ENCODE measurements around the gene CREBBP.

Gene CREBBP

DNA sequence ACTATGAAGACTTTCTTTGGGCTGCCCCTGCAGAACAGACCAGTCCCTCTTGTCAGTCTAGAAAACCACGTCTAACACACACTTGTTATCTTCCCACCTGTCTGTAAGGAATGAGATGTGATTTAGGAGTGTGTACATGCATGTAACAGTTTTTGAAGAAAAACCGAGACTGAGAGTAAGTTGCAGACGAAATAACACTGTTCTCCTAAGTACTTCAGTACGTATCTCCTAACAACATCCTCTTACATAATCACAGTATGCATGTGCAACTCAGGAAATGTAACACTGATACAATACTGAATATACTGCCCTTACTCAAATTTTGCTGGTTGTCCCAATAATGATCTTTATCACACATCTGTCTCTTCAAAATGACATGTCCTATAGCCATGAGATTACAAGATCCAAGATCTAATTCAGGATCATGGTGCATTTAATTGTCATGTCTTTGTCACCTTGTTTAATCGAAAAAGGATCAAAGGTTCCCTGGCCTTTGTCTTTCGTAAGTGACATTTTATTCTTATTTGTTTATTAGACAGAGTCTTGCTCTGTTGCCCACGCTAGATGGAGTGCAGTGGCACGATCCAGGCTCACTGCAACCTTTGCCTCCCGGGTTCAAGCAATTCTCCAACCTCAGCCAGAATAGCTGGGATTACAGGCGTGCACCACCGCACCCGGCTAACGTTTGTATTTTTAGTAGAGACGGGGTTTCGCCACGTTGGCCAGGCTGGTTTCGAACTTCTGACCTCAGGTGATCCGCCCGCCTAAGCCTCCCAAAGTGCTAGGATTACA is 25.6 kb downstream of the CREBBP start:
- no peak for ATAC-seq

DNA sequence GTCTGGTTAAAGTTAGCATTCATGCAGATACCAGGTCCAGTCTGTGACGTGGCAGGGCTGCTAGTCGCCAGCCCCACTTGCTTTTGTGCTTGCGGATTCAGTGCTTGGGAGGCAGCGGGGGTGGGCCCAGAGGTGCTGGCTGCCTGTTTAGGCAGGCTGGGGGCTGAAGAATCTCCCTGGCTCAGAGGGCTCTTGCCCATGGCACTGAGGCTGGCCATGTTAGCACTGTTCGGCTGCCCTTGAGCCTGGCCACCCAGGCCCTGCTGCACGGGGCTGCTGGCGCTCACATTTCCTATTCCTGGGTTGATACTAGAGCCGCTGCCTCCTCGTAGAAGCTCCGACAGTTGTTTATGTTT is 30.0 kb downstream of the CREBBP start:
- no peak for ATAC-seq

DNA sequence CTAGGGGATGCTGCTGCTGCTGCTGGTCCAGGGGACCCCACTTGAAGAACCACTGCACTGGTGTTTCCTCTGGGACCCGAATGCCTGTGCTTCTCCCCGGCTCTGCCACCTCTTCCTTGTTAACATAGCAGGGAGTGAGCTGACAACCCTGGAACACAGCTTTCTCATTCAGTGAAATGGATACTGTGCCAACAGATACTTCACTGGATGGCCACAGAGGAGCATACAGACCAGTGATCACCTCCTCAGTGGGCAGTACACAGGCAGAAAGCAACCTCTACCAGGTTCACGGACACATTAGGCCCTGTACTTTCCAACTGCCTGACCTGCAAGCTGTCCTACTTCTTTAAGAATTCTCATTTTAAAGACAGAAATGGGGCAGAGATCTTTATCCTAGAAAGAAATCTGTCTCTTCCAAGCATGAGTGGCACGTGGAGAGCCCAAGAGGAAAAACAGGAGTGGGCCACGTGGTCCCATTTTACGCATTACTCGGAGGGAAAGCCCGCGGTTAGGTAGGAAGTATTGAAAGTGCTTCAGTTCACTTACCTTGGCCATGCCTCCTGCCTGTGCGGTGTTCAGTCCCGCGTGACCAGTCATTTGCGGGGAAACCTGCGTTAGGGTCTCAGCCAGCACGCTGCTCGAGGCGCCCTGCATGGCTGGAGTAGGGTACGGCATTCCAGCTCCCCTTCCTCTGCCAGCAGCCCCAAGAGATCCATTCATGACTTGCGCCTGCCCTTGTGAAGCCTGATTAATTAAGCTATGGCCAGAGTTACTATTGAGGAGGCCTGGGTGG is 30.6 kb downstream of the CREBBP start:
- ATAC-seq: no peak

DNA sequence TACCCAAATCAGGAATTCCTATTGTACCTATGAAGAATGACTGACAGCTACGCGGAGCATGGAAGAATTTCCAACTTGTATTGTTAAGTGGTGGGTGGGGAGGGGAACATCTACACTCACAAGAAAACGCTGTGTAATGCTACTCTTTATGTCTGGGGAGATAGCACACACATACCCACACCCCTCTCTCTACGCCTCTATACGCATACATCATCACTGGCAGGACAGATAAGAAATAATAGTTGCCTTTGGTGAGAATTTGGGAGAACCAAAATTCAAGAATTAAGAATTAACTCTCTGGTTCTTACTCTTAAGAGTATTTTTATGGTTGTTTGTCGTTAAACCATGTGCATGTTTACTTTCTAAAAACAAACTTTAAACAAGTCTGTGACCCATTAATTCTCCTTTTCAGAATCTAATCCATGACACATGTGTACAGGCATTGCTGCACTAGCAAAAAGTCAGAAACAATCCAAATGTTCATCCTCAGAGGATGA is 33.9 kb downstream of the CREBBP start:
- no peak for ATAC-seq

DNA sequence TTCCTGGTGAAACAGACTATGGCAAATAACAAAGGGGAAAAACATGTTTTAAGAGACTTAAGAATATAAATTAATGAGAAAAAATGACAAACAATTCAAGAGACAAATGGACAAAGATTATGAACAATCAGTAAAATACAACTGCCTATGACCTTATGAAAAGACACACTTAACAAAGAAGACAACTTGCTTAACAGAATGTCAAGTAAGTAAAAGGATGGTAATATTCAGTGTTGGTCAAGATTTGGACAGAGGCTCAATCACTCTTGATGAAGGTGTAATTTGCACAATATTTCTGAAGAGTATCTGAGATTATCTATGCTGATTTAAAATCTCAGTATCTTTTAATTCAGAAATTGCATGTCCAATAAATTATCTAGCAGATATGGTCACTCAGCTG is 34.4 kb downstream of the CREBBP start:
- no peak for ATAC-seq

DNA sequence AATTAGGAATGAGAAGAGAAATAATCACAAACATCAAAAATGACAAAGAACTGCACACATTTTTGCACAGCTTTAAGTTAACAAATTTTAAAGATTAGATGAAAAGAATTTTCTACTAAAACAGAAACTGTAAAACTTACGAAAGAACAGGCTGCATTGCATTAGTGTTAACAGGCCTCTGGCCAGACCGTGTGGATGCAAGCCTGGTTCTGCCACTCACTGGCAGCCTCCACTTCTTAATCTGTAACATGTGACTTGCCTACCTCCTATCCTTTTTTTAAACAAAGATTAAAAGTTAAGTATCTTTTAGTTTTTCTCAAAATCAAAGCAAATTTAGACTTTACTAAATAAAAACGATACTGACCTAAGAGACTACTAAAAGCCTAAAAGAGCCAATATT is 37.5 kb downstream of the CREBBP start:
- no peak for ATAC-seq

DNA sequence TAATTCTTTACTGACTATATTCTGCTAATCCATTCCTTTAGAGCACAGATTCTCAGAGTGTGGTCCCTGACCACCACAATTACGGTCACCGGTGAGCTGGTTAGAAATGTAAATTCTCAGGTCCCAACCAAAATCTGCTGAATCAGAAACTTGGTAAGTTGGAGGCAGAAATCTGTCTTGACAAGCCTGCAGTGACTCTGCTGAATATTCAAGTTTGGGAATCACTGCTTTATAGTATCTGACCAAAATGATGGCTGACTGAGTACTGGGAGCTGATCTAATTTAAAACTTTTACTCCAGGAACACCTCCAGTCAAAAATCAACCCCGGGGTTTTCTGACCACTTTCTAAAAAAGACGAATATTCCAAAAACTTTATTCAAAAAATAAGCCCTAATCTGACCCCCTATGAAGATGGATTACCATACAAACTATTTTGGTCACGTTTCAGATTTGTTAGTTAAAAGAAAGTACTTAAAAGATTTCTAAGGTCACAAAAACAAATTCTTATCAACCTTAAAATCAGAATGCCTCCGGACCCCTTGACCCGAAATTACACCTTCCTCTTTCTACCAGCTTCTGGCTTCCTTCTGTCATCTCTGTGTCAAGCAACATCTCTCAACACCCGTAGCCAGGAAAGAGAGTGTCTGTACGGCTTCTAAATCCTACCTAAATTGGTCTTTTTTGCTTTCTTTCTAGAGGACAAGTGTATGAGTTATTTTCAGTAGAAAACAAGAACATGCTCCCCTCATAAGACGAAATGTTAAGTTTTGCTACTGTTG is 38.6 kb downstream of the CREBBP start:
- no peak for ATAC-seq

DNA sequence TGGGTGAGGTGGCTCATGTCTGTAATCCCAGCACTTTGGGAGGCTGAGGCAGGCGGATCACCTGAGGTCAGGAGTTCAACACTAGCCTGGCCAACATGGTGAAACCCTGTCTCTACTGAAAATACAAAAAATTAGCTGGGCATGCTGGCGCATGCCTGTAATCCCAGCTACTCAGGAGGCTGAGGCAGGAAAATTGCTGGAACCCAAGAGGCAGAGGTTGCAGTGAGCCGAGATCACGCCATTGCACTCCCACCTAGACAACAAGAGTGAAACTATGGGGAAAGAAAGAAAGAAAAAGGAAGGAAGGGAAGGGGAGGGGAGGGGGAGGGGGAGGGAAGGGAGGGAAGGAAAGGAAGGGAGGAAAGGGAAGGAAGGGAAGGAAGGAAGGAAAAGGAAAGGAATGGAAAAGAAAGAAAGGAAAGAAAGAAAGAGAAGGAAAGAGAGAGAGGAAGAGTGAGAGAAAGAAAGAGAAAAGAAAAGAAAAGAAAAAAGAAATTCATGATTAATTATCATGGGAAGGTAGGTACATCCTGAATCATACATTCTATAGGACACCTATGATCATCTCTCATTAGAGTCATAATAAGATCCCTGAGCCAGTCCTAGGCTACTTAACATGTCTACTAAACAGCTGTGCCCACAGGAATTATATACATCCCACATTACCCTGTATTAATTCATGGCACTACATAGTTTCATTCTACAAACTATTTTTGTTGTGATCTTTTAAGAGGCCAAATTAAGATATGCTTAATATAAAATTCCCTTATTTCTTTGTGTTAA is 40.9 kb downstream of the CREBBP start:
- no peak for ATAC-seq

DNA sequence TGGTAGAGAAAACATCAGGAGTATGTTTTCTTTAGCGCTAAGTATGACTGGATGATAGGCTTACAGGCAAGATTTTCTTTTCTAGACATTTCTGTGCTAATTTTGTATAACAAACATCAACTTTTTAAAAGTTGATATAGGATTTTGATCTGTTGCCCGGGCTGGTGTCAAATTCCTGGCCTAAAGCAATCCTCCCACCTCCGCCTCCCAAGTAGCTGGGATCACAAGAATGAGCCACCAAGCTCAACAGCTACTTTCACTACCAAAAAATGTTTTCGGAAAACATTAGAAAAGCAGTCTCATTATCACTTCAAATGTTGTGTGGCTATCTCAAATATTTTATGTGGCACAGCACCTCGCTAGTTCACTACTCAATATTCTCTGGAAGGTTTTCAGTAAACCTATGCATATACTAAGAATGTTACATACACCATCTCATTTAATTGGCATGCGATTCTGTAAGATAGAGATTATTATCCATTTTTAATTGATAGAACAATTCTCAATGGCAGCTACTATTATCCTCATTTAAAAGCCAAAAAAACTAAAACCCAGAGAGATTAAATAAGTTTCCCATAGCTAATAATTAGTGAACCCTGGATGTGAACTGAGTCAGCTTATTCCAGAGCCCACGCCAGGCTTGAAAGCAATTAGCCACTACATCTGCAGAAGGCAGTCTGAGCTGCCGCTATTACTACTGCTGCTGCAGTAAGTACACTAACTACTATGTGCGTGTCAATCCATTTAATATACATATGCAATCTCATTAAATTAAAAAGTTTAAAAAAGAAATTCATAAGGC is 41.7 kb downstream of the CREBBP start:
- ATAC-seq: no peak

DNA sequence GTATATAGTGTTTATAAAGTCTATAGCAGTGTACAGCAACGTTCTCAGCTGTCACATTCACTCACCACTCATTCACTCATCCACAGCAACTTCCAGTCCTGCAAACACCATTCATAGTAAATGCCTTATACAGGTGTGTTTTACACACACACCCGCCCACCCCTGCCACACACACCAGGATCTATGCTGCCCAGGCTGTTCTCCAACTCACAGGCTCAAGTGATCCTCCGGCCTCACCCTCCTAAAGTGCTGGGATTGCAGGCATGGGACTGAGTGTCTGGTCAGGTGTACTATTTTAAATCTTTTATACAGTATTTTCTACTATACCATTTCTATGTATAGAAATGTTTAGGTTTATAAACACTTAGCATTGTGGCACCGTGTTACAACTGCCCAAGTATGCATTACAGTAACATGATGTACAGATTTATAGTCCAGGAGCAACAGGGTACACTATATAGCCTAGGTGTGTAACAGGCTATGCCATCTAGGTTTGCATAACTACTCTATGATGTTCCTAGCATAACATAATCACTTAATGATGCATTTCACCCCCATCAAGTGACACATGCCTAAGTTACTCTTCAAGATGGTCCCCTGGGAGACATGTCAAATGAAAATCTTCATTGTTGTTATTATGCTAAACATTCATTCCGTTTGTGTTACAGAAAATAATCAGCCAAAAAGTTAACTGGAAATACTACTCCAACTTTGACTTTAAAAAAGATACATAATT is 42.5 kb downstream of the CREBBP start:
- ATAC-seq: no peak

DNA sequence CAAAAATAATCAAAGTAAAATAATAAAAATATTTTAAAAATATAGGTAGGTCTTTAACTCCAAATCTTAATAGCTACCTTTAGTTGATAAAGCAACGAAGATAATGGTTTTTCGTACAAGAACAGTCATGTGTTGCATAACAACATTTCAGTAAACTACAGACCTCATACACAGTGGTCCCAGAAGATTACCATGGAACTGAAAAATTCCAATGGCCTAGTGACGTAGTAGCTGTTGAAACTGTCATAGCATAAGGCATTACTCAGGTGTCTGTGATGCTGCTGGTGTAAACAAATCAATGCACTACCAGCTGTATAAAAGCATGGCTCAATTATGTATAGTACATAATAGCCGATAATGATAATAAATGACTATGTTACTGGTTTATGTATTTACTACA is 43.9 kb downstream of the CREBBP start:
- no peak for ATAC-seq

DNA sequence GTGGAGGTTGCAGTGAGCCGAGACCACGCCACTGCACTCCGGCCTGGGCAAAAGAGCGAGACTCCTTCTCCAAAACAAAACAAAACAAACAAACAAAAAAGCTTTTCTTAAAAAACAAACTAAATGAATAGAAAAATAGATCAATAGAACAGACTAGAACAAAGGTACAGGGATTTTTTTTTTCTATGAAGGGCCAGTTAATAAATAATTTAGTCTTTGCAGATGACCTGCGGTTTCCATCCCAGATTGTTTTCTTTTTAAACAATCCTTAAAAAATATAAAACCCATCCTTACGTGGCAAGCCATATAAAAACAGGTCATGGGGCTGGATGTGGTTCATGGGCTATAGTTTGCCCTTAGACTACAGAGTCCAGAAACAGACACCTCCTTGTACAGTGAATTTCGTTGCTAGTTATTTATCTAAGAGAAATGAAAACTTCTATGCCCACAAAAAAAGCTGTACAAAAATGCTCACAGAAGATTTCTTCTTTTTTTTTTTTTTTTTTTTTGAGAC is 45.4 kb downstream of the CREBBP start:
- no peak for ATAC-seq

DNA sequence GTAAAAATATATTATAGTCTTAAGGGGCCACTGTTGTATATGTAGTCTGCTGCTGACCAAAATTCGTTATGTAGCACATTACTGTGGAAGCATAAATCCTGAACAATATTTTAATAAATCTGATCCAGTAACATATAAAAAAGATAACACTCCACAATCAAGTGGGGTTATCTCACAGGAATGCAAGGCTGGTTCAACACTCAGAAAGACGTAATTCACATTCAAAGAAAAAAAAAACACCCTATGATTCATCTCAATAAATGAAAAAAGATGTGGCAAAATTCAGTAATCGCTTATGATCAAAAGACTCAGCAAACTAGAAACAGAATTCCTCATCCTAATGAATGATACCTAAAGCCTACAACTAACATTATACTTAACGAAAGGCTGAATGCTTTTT is 47.8 kb downstream of the CREBBP start:
- no peak for ATAC-seq

DNA sequence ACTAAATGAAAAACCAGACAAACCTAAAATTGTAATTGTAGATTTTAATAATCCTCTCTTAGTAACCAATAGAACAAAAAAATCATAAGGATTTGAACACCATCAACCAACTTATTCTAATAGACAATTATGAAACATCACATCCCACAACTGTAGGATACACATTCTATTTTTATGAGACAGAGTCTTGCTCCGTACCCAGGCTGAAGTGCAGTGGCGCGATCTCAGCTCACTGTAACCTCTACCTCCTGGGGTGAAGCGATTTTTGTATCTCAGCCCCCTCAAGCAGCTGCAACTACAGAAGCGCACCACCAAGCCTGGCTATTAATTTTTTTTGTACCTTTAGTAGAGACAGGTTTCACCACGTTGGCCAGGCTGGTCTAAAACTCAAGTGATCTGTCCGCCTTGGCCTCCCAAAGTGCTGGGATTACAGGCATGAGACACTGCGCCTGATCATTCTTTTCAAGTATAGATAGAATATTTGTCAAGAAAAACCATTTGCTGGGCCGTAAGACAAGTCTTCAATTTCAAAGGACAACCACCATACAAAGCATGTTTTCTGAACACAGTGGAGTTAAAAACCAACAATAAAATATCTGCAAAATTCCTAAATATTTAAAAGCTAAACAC is 49.8 kb downstream of the CREBBP start:
- no peak for ATAC-seq

DNA sequence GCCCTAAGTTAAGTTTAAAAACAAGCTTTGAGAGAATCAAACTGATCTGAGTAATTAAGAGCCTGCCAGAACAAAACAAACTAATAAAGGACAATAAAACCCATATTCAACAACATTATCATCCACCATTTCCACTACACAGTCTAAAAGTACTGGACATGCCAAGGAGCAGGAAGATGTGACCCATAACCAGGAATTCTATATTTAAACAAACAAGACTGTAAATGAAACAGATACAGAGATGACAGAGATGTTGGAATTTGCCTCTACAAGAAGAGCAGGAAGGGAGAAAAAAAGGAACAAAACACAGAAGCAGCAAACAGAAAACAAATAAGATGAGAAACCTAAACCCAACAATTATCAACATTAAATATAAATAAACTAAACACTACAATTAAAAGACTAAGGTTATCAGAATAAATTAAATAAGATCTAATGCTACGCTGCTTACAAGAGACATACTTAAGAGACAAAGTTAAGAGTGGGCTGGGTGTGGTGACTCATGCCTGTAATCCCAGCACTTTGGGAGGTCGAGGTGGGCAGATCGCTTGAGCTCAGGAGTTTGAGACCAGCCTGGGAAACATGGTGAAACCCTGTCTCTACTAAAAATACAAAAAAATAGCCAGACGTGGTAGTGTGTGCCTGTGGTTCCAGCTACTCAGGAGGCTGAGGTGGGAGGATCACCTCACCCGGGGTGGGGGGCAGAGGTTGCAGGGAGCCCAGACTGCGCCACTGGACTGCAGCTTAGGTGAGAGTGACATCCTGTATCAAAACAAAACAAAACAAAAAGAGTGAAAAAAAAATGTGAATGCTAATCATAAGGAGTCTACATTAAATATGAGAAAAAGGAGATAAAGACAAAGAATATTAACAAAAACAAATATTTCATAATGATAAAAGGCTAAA is 50.6 kb downstream of the CREBBP start:
- ATAC-seq: no peak

DNA sequence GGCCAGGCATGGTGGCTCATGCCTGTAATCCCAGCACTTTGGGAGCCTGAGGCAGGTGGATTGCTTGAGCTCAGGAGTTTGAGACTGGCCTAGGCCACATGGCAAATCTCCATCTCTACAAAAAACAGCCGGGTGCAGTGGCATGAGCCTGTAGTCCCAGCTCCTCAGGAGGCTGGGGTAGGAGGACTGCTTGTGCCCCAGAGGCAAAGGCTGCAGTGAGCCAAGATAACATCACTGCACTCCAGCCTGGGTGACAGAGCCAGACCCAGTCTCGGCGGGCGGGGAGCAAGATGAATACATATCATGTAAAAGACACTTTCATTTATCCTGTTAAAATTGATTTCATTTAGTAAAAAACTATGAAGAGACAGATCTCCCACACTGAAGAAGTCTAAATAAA is 54.6 kb downstream of the CREBBP start:
- ATAC-seq: no peak

DNA sequence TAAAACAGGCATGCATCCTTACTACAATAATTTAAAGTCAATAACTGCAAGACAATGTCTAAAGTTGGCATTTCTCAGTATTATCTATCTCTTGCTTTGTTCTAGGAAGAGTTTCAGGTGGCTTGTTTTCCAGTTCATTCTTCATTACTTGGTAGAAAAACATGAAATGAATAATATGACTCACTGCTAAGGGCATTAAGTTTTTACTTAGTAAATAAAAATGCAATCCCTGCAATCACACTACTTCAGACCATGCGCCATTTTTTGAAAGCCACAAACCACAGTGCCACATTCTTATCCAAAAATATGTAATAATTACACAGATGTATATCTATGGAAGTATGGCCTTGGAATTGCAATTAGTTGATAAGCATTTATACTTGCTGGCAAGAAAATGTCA is 55.4 kb downstream of the CREBBP start:
- peak in 1 of 2 donors; percentile 48 for ATAC-seq

DNA sequence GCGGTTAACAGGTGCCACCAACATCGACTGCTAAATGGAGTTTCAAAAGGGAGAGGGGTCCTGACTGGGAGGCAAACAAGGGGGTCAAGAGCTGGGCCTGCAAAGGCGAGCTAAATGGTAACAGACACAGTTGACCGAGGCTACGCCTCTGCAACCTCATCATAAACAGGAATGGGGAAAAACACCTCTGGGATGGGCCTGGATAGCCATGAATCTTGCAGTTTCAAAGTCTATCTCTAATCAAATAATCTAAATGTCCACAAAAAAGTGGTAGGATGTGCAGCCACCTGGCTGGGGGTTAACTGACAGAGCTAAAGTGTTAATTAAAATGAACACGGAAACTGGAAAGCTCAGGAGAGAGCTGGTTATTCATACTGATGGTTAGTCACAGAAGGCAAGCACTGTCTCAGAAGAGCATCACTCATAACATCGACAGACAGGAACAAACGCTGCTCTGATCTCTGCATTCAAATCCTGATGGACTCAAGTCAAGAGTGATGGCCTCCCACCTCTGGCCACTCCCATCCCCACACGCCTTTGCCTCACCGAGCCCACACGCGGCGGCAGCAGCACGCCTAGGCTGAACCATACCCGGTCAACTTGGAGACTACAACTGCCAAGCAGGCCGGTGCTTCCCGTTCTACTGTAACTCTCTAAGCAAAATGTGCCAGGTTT is 56.3 kb downstream of the CREBBP start:
- ATAC-seq: peak; percentile 28 to 46

DNA sequence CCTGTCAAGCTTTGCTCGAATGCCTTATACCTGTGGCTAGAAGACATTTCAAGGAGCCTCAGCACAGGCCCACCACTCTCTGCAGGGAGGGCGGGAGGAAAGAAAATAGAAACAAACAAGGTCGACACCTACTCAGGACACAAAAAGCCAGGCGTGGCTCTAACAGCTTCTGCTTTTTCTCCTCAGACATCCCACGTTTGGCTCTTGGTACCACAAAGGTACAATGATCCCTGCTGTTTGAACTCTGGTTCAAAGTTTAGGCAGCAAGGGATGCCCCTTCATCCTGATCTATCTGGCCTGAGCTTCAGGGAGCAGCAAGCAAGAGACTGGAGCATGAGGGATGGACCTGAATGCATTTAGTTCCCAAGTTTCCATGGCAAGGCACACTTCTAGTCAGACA is 57.1 kb downstream of the CREBBP start:
- ATAC-seq: no peak

Measured in activated CD4-positive, CD25-positive, alpha-beta regulatory T cell treated with anti-CD3 and anti-CD28 coated beads, Interleukin-2, amount 50 U/mL, for 24 hours (primary cell).